Adrenal gland (tissue), 5 donors: ENCODE measurements around the gene EFCC1.

Experiments
- CTCF ChIP-seq, 6 experiments: fragments of 450-650 bp in 4 of 6; fragments of 200-600 bp in 2 of 6; sonication (generic) in 1 of 6; IDR thresholded peaks; 1 replicate in 5 of 6; 2 replicates in 1 of 6; pipeline versions ENCODE4 v1.5.1 to v1.8.0; 2016 to 2021; ENCODE audit warnings: antibody characterized with exemption in 6 of 6, mild to moderate bottlenecking in 2 of 6, moderate library complexity in 1 of 6
- POLR2A ChIP-seq, 2 donors: fragments of 450-650 bp; IDR thresholded peaks; one replicate each; pipeline ENCODE4 v1.6.1; 2017; ENCODE audit warnings: antibody characterized with exemption in 2 of 2, mild to moderate bottlenecking in 2 of 2, moderate library complexity in 1 of 2
- donor health status: DM: no; HTN: no; CAD: no.

- no peak for TF ChIP-seq POLR2A (IDR thresholded peaks at IDR 0.05)
- TF ChIP-seq CTCF (IDR thresholded peaks at IDR 0.05), result no peak
Measured at GRCh38 chr3:129014793-129015345, 13.8 kb downstream of the EFCC1 start.
